Astrocyte (in vitro differentiated cells and primary cell): ENCODE measurements around the gene IGF2BP2. TPM values are rescaled to one million over a fixed set of nuclear protein-coding genes. Genes with fewer than 3 reads are reported as not detected.

Experiments
- DNase-seq: peaks from one replicate; pipeline ENCODE4 v3.0.0-alpha.2; 2010; ENCODE audit warnings: low read depth
- FAIRE-seq: peaks from 2 replicates; lab custom pipeline; 2011; peaks lifted over from hg19 to GRCh38; lab: Jason Lieb, UNC
- H2AFZ ChIP-seq: 2 replicates; pipeline ENCODE4 v1.6.0; 2012; ENCODE audit warnings: low read depth, low read length, inconsistent platforms
- H3K27ac ChIP-seq: 2 replicates; pipeline ENCODE4 v1.5.1; 2011; ENCODE audit warnings: low read depth, low read length, inconsistent platforms
- H3K27me3 ChIP-seq: 2 replicates; pipeline ENCODE4 v1.6.0; 2011; ENCODE audit warnings: low read length, inconsistent platforms; ENCODE audit not compliant: insufficient read depth
- H3K36me3 ChIP-seq: 2 replicates; pipeline ENCODE4 v1.5.1; 2011; ENCODE audit warnings: low read length, inconsistent platforms; ENCODE audit not compliant: insufficient read depth
- H3K4me1 ChIP-seq: 2 replicates; pipeline ENCODE4 v1.5.1; 2011; ENCODE audit warnings: low read length, inconsistent platforms; ENCODE audit not compliant: insufficient read depth
- H3K4me2 ChIP-seq: 2 replicates; pipeline ENCODE4 v1.6.0; 2012; ENCODE audit warnings: low read length, inconsistent platforms
- H3K4me3 ChIP-seq: 2 replicates; pipeline ENCODE4 v1.5.1; 2011; ENCODE audit warnings: low read depth, mild to moderate bottlenecking, low read length, inconsistent platforms; ENCODE audit not compliant: insufficient read depth
- H3K79me2 ChIP-seq: 2 replicates; pipeline ENCODE4 v1.6.0; 2012; ENCODE audit warnings: mild to moderate bottlenecking, low read length, inconsistent platforms; ENCODE audit not compliant: insufficient read depth
- H3K9ac ChIP-seq: 2 replicates; pipeline ENCODE4 v1.6.0; 2012; ENCODE audit warnings: mild to moderate bottlenecking, low read length, inconsistent platforms
- H3K9me3 ChIP-seq: 2 replicates; pipeline ENCODE4 v1.5.1; 2012; ENCODE audit warnings: low read depth, mild to moderate bottlenecking, low read length, inconsistent platforms; ENCODE audit not compliant: insufficient read depth
- H4K20me1 ChIP-seq: 2 replicates; pipeline ENCODE4 v1.6.0; 2012; ENCODE audit warnings: low read length, inconsistent platforms; ENCODE audit not compliant: insufficient read depth
- H3K27ac Mint-ChIP-seq: one replicate; pipeline ENCODE4 v1.8.0; 2021; ENCODE audit warnings: mild to moderate bottlenecking, mixed read lengths; ENCODE audit not compliant: unreplicated experiment
- H3K27me3 Mint-ChIP-seq: one replicate; pipeline ENCODE4 v1.8.0; 2021; ENCODE audit warnings: low read depth, mixed read lengths; ENCODE audit not compliant: unreplicated experiment
- H3K36me3 Mint-ChIP-seq: one replicate; pipeline ENCODE4 v1.8.0; 2021; ENCODE audit warnings: low read depth, mixed read lengths; ENCODE audit not compliant: unreplicated experiment
- H3K4me1 Mint-ChIP-seq: one replicate; pipeline ENCODE4 v1.8.0; 2021; ENCODE audit warnings: low read depth, mixed read lengths; ENCODE audit not compliant: unreplicated experiment
- H3K4me3 Mint-ChIP-seq: one replicate; pipeline ENCODE4 v1.8.0; 2021; ENCODE audit warnings: mild to moderate bottlenecking, moderate library complexity, mixed read lengths; ENCODE audit not compliant: unreplicated experiment
- H3K9me3 Mint-ChIP-seq: one replicate; pipeline ENCODE4 v1.8.0; 2021; ENCODE audit warnings: mild to moderate bottlenecking, mixed read lengths; ENCODE audit not compliant: unreplicated experiment
- EZH2 ChIP-seq: IDR thresholded peaks from 2 replicates; pipeline ENCODE4 v1.6.1; 2012; ENCODE audit warnings: mild to moderate bottlenecking, low read length, inconsistent platforms; ENCODE audit not compliant: insufficient read depth
- total RNA-seq: library from RNA; stranded (reverse); gene quantifications from 2 replicates; pipeline ENCODE4 v1.2.1, GENCODE V29; 2021
- TF ChIP-seq, protein P1 (sequence below): IDR thresholded peaks from 2 replicates; pipeline ENCODE4 v1.5.1; 2011; ENCODE audit warnings: low read depth, mild to moderate bottlenecking, inconsistent platforms, low read length, moderate library complexity; ENCODE audit not compliant: insufficient read depth

The IGF2BP2 gene
- total RNA-seq, 1 donor from 2014 or later = 162 TPM

DNA sequence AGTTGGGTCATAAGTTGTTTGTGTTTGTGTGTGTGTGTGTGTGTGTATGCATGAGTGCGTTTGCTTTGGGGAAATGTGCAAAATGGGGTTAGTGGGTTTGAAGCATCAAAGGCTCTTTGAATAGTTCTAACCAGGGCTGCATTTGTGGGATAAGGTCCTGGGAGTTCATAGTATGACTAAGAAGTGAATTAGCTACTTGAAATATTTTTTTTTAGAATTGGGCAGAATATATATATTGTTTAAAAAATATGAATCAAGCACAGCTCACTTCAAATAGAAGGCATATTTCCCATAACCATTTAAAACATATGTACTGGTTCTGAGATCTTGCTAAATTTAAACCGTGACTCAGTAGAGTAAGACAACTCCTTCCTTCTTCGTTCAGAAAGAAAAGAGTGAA lies 43.1 kb downstream of the IGF2BP2 start:
- peaks cover 60% of the 10 kb centered on the region for H3K4me1 Mint-ChIP-seq
- peaks cover 18% of the 10 kb centered on the region for H3K4me1 ChIP-seq
- DNase-seq (peak; percentile 86), FAIRE-seq (peak; percentile 81)
- H3K9me3 Mint-ChIP-seq = no peaks in the 10 kb centered on the region
- peak overlapping the region; percentile 41 for H3K27ac Mint-ChIP-seq
- peaks cover 98% of the 10 kb centered on the region for H4K20me1 ChIP-seq
- H3K4me3 Mint-ChIP-seq = no peak overlapping the region
- H3K27me3 Mint-ChIP-seq = no peaks in the 10 kb centered on the region
- peaks cover 93% of the 10 kb centered on the region for H3K79me2 ChIP-seq
- no peak overlapping the region for H2AFZ ChIP-seq
- H3K4me3 ChIP-seq = no peak overlapping the region
- TF ChIP-seq, protein P1, sequence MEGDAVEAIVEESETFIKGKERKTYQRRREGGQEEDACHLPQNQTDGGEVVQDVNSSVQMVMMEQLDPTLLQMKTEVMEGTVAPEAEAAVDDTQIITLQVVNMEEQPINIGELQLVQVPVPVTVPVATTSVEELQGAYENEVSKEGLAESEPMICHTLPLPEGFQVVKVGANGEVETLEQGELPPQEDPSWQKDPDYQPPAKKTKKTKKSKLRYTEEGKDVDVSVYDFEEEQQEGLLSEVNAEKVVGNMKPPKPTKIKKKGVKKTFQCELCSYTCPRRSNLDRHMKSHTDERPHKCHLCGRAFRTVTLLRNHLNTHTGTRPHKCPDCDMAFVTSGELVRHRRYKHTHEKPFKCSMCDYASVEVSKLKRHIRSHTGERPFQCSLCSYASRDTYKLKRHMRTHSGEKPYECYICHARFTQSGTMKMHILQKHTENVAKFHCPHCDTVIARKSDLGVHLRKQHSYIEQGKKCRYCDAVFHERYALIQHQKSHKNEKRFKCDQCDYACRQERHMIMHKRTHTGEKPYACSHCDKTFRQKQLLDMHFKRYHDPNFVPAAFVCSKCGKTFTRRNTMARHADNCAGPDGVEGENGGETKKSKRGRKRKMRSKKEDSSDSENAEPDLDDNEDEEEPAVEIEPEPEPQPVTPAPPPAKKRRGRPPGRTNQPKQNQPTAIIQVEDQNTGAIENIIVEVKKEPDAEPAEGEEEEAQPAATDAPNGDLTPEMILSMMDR = no peak
- TF ChIP-seq EZH2 = no peak
- no peaks in the 10 kb centered on the region for H3K27me3 ChIP-seq
- no peaks in the 10 kb centered on the region for H3K9me3 ChIP-seq
- H3K36me3 Mint-ChIP-seq = peaks cover 8% of the 10 kb centered on the region
- peak overlapping the region; percentile 32 for H3K27ac ChIP-seq
- H3K4me2 ChIP-seq = peak overlapping the region; percentile 48
- no peak overlapping the region for H3K9ac ChIP-seq
- no peaks in the 10 kb centered on the region for H3K36me3 ChIP-seq

DNA sequence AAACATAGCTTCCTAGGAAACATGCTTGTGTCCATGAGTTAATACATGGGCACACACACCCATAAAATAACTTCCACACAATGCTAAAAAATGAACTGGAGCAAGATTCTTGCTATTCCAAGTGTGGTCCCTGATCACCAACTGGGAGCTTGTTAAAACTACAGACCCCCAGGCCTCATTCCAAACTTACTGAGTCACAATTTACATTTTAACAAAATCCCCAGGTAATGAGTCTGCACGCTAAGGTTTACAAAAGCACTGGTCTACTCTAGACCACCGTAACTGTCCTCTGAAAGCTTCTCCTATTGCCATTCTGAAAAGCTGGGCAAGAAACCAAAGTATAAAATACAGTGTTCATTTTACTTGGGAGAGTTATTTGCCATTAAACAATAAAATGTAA lies 45.4 kb downstream of the IGF2BP2 start:
- DNase-seq (no peak), FAIRE-seq (no peak)
- H3K27ac Mint-ChIP-seq = no peak overlapping the region
- Histone ChIP-seq H3K36me3 (no peaks in the 10 kb centered on the region), H3K27me3 (no peaks in the 10 kb centered on the region), H3K27ac (no peak overlapping the region), H2AFZ (no peak overlapping the region), H3K9ac (no peak overlapping the region), H3K4me1 (peaks cover 18% of the 10 kb centered on the region), H3K9me3 (no peaks in the 10 kb centered on the region), H3K4me2 (peak overlapping the region; percentile 39), H4K20me1 (peaks cover 98% of the 10 kb centered on the region), H3K4me3 (no peak overlapping the region), H3K79me2 (peaks cover 93% of the 10 kb centered on the region)
- peaks cover 2% of the 10 kb centered on the region for H3K9me3 Mint-ChIP-seq
- H3K4me1 Mint-ChIP-seq = peaks cover 50% of the 10 kb centered on the region
- H3K4me3 Mint-ChIP-seq = no peak overlapping the region
- no peaks in the 10 kb centered on the region for H3K27me3 Mint-ChIP-seq
- peaks cover 7% of the 10 kb centered on the region for H3K36me3 Mint-ChIP-seq
- TF ChIP-seq, protein P1 = no peak
- TF ChIP-seq EZH2 = no peak

DNA sequence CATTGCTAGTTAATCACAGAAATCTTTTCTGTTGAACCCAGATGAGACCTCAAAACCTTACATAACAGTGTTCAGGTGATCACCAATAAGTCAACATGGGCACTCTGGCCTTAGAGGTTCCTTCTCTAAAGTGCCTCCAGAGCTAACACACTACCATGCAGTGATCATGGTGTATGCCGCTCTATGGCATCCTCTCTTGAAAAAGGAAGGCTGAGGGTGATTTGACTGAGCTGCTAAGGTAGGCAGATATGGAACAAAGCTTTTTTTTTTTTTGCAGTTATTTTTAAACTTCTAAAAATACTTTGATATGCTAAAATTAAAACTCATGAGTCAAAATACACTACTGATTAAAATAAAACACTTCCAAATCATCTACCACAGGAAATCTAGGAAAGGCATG lies 46.0 kb downstream of the IGF2BP2 start:
- FAIRE-seq = no peak
- peaks cover 53% of the 10 kb centered on the region for H3K4me1 Mint-ChIP-seq
- H3K4me2 ChIP-seq = no peak overlapping the region
- no peaks in the 10 kb centered on the region for H3K36me3 ChIP-seq
- peaks cover 91% of the 10 kb centered on the region for H3K79me2 ChIP-seq
- TF ChIP-seq, protein P1 = no peak
- TF ChIP-seq EZH2 = no peak
- DNase-seq = no peak
- peaks cover 2% of the 10 kb centered on the region for H3K9me3 Mint-ChIP-seq
- no peaks in the 10 kb centered on the region for H3K27me3 Mint-ChIP-seq
- no peak overlapping the region for H3K4me3 ChIP-seq
- no peak overlapping the region for H2AFZ ChIP-seq
- H3K27ac Mint-ChIP-seq = peak overlapping the region; percentile 44
- peaks cover 22% of the 10 kb centered on the region for H3K4me1 ChIP-seq
- H3K4me3 Mint-ChIP-seq = peak overlapping the region; percentile 58
- peaks cover 4% of the 10 kb centered on the region for H3K36me3 Mint-ChIP-seq
- H3K27me3 ChIP-seq = no peaks in the 10 kb centered on the region
- H4K20me1 ChIP-seq = peaks cover 98% of the 10 kb centered on the region
- no peak overlapping the region for H3K27ac ChIP-seq
- no peaks in the 10 kb centered on the region for H3K9me3 ChIP-seq
- H3K9ac ChIP-seq = no peak overlapping the region
